Upper lobe of right lung (tissue), 1 donor: ENCODE results near the gene PMPCA. TPM values are rescaled to one million over a fixed set of nuclear protein-coding genes. Genes with fewer than 3 reads are reported as not detected.

ENCODE experiments used
- ATAC-seq: fragments of 200-7000 bp; cut with Tn5 transposase; one replicate; pipeline ENCODE4 v1.9.1; 2020; ENCODE audit warnings: mild to moderate bottlenecking, moderate library complexity
- DNase-seq: peaks from one replicate; pipeline ENCODE4 v3.0.0-alpha.2; 2020
- H3K27ac ChIP-seq: fragments of 200-600 bp; one replicate; pipeline ENCODE4 v1.8.0; 2022
- H3K27me3 ChIP-seq: fragments of 200-600 bp; one replicate; pipeline ENCODE4 v1.8.0; 2022; ENCODE audit warnings: mild to moderate bottlenecking
- H3K36me3 ChIP-seq: fragments of 200-600 bp; one replicate; pipeline ENCODE4 v1.8.0; 2022
- H3K4me1 ChIP-seq: fragments of 200-600 bp; one replicate; pipeline ENCODE4 v1.8.0; 2022
- H3K4me3 ChIP-seq: fragments of 200-600 bp; one replicate; pipeline ENCODE4 v1.8.0; 2022; ENCODE audit warnings: mild to moderate bottlenecking
- H3K9me3 ChIP-seq: fragments of 200-600 bp; one replicate; pipeline ENCODE4 v1.8.0; 2022
- CTCF ChIP-seq: fragments of 200-600 bp; IDR thresholded peaks from one replicate; pipeline ENCODE4 v1.8.0; 2022; ENCODE audit warnings: antibody characterized with exemption
- intact Hi-C: fragments of 100-400 bp; cut with DNase I; formaldehyde crosslinking; loops from one replicate; pipeline ENCODE4 v1.11.0; 2022
- total RNA-seq: library from RNA; stranded (reverse); fragmentation: NEBNext Ultra II Directional; extraction: Animal tissue kit (Norgen Biotek cat#: 25700); gene quantifications from one replicate; pipeline ENCODE4 v1.2.1, GENCODE V29; 2021
- donor health status: DM: no; HTN: yes; CAD: no; lungs with severe emphysema.

Gene PMPCA
- total RNA-seq, 1 donor from 2014 or later = 41.9 TPM

- ATAC-seq = no peak
- no peaks in the 10 kb centered on the region for H3K9me3 ChIP-seq
- H3K4me3 ChIP-seq = no peak overlapping the region
- no peak overlapping the region for H3K27ac ChIP-seq
- peaks cover 3% of the 10 kb centered on the region for H3K4me1 ChIP-seq
- intact Hi-C loops = no loop called here
- no peak for TF ChIP-seq CTCF
- peaks cover 56% of the 10 kb centered on the region for H3K36me3 ChIP-seq
- DNase-seq = no peak
- H3K27me3 ChIP-seq = no peaks in the 10 kb centered on the region
Observed at GRCh38 chr9:136393531-136393930, 16.9 kb upstream of the PMPCA start.

GRCh38 chr9:136394312-136395019, 16.0 kb upstream of the PMPCA start:
- no peak for ATAC-seq

GRCh38 chr9:136395020-136395340, 15.5 kb upstream of the PMPCA start:
- no peak for TF ChIP-seq CTCF
- H3K4me3 ChIP-seq = no peak overlapping the region
- H3K36me3 ChIP-seq = peaks cover 50% of the 10 kb centered on the region
- H3K9me3 ChIP-seq = no peaks in the 10 kb centered on the region
- ATAC-seq (no peak), DNase-seq (no peak)
- H3K4me1 ChIP-seq = peaks cover 13% of the 10 kb centered on the region
- intact Hi-C loops = no loop called here
- no peak overlapping the region for H3K27ac ChIP-seq
- no peaks in the 10 kb centered on the region for H3K27me3 ChIP-seq

More at GRCh38 chr9:136394312-136395019, 16.0 kb upstream of the PMPCA start:
- intact Hi-C loops = no loop called here
- Histone ChIP-seq H3K9me3 (no peaks in the 10 kb centered on the region), H3K4me1 (peaks cover 12% of the 10 kb centered on the region), H3K4me3 (no peak overlapping the region), H3K27ac (no peak overlapping the region), H3K27me3 (no peaks in the 10 kb centered on the region), H3K36me3 (peaks cover 50% of the 10 kb centered on the region)
- no peak for TF ChIP-seq CTCF
- no peak for DNase-seq

- no peaks in the 10 kb centered on the region for H3K27me3 ChIP-seq
- peaks cover 17% of the 10 kb centered on the region for H3K4me1 ChIP-seq
- no peak for TF ChIP-seq CTCF
- intact Hi-C loops = no loop called here
- no peak overlapping the region for H3K4me3 ChIP-seq
- no peak for DNase-seq
- no peak overlapping the region for H3K27ac ChIP-seq
- no peaks in the 10 kb centered on the region for H3K9me3 ChIP-seq
- peaks cover 50% of the 10 kb centered on the region for H3K36me3 ChIP-seq
- no peak for ATAC-seq
Observed at GRCh38 chr9:136395345-136396218, 14.9 kb upstream of the PMPCA start.

GRCh38 chr9:136396219-136396515, 14.3 kb upstream of the PMPCA start:
- peaks cover 50% of the 10 kb centered on the region for H3K36me3 ChIP-seq
- no peaks in the 10 kb centered on the region for H3K27me3 ChIP-seq
- H3K27ac ChIP-seq = no peak overlapping the region
- peaks cover 18% of the 10 kb centered on the region for H3K4me1 ChIP-seq
- H3K4me3 ChIP-seq = no peak overlapping the region
- no peak for DNase-seq
- H3K9me3 ChIP-seq = no peaks in the 10 kb centered on the region
- TF ChIP-seq CTCF = no peak
- intact Hi-C loops = no loop called here
- no peak for ATAC-seq
